AG04450 (cell line): ENCODE data around the gene RFX1. TPM values are rescaled to one million over a fixed set of nuclear protein-coding genes. Genes with fewer than 3 reads are reported as not detected.

Experiments
- CTCF ChIA-PET: fragments of 300-600, 350-600 bp; formaldehyde crosslinking; extraction: SDS; loops from one replicate; lab custom pipeline; 2022; ENCODE audit warnings: antibody characterized with exemption, inconsistent platforms; lab: Charles Lee
- POLR2A ChIA-PET: fragments of 350-600 bp; formaldehyde crosslinking; extraction: SDS; loops from one replicate; lab custom pipeline; 2021; ENCODE audit warnings: antibody characterized with exemption, inconsistent platforms; lab: Yijun Ruan, JAX
- DNase-seq: peaks from one replicate; pipeline ENCODE4 v3.0.0-alpha.2; 2011; ENCODE audit warnings: low read depth, low spot score
- H3K27ac ChIP-seq: one replicate; pipeline ENCODE4 v1.5.1; 2012; ENCODE audit warnings: low read depth, low read length, control low read depth
- H3K27me3 ChIP-seq: one replicate; pipeline ENCODE4 v1.6.0; 2012; ENCODE audit warnings: low read length; ENCODE audit not compliant: control insufficient read depth, insufficient read depth
- H3K4me3 ChIP-seq: 2 replicates; pipeline ENCODE4 v1.5.1; 2011; ENCODE audit warnings: mild to moderate bottlenecking, low read depth, low read length, control low read depth
- H3K9me3 ChIP-seq: 2 replicates; pipeline ENCODE4 v1.5.1; 2012; ENCODE audit warnings: low read length; ENCODE audit not compliant: control insufficient read depth, insufficient read depth
- CTCF ChIP-seq: IDR thresholded peaks from 2 replicates; pipeline ENCODE4 v1.5.1; 2011; ENCODE audit warnings: low read depth, low read length, control low read depth, inconsistent platforms
- polyA plus RNA-seq: library from polyadenylated mRNA; depleted of rRNA; stranded (reverse); fragments of >200 nt; gene quantifications from 2 replicates; pipeline ENCODE4 v1.2.3, GENCODE V29; 2011

The RFX1 gene
- polyA plus RNA-seq, 1 experiment = 0.38 TPM

- TF ChIP-seq CTCF = no peak
- POLR2A ChIA-PET = no interaction called here
- DNase-seq = no peak
These were observed 71.4 kb downstream of the RFX1 start for GRCh38 chr19:13934785-13935109.

GRCh38 chr19:13932911-13933393 lies 73.2 kb downstream of the RFX1 start:
- TF ChIP-seq CTCF = no peak
- ChIA-PET CTCF (no interaction called here), POLR2A (interaction anchor here (1.3 kb wide), 1 partner anchor 20 kb away, joined by 5 read pairs; no protein-coding TSS in a partner anchor)
- H3K27me3 ChIP-seq = no peaks in the 10 kb centered on the region
- no peak overlapping the region for H3K27ac ChIP-seq
- no peak overlapping the region for H3K4me3 ChIP-seq
- DNase-seq = no peak
- H3K9me3 ChIP-seq = no peaks in the 10 kb centered on the region; the same call in 1 of the 2 replicates

More at GRCh38 chr19:13934785-13935109, 71.4 kb downstream of the RFX1 start:
- Histone ChIP-seq H3K9me3 (no peaks in the 10 kb centered on the region; the same call in 1 of the 2 replicates), H3K4me3 (no peak overlapping the region), H3K27me3 (no peaks in the 10 kb centered on the region), H3K27ac (no peak overlapping the region)
- CTCF ChIA-PET = no interaction called here

GRCh38 chr19:13932149-13932637 lies 73.9 kb downstream of the RFX1 start:
- Histone ChIP-seq H3K27me3 (no peaks in the 10 kb centered on the region), H3K27ac (no peak overlapping the region), H3K4me3 (no peak overlapping the region), H3K9me3 (no peaks in the 10 kb centered on the region; the same call in 1 of the 2 replicates)
- POLR2A ChIA-PET = no interaction called here
- no peak for TF ChIP-seq CTCF
- CTCF ChIA-PET = no interaction called here
- DNase-seq = no peak

GRCh38 chr19:13931391-13932148 lies 74.5 kb downstream of the RFX1 start:
- no peaks in the 10 kb centered on the region; the same call in 1 of the 2 replicates for H3K9me3 ChIP-seq
- ChIA-PET CTCF (no interaction called here), POLR2A (no interaction called here)
- DNase-seq = no peak
- no peak for TF ChIP-seq CTCF
- no peak overlapping the region for H3K4me3 ChIP-seq
- no peak overlapping the region for H3K27ac ChIP-seq
- H3K27me3 ChIP-seq = no peaks in the 10 kb centered on the region

GRCh38 chr19:13930402-13930801 lies 75.7 kb downstream of the RFX1 start:
- Histone ChIP-seq H3K9me3 (no peaks in the 10 kb centered on the region; the same call in 1 of the 2 replicates), H3K27me3 (no peaks in the 10 kb centered on the region), H3K27ac (no peak overlapping the region), H3K4me3 (no peak overlapping the region)
- no peak for TF ChIP-seq CTCF
- ChIA-PET CTCF (no interaction called here), POLR2A (interaction anchor here (1.0 kb wide), 1 partner anchor 152 kb away, joined by 3 read pairs; no protein-coding TSS in a partner anchor)
- DNase-seq = no peak
